GM18507 (cell line): Measurements from ENCODE around the gene PTCSC3.
"Not testable (repeated sequence)": the region's sequence is repeated elsewhere in the genome, so short reads cannot be mapped to it uniquely, and the experiment has no call there.

Experiments
- DNase-seq: peaks from one replicate; pipeline ENCODE4 v3.0.0; 2011; ENCODE audit warnings: low read depth; ENCODE audit not compliant: insufficient read length; ENCODE audit errors: extremely low spot score
- FAIRE-seq: peaks from 2 replicates; lab custom pipeline; 2011; peaks lifted over from hg19 to GRCh38; lab: Jason Lieb, UNC

The PTCSC3 gene

GRCh38 chr14:36177489-36177888 lies 967 bp upstream of the PTCSC3 start:
- FAIRE-seq (no peak), DNase-seq (no peak)

GRCh38 chr14:36174767-36175424 lies 1.6 kb downstream of the PTCSC3 start:
- DNase-seq (no peak), FAIRE-seq (no peak)

GRCh38 chr14:36173161-36173560 lies 3.4 kb downstream of the PTCSC3 start:
- FAIRE-seq: no peak
- DNase-seq: no peak

GRCh38 chr14:36171607-36172006 lies 4.9 kb downstream of the PTCSC3 start:
- no peak for FAIRE-seq

GRCh38 chr14:36167431-36167830 lies 9.1 kb downstream of the PTCSC3 start:
- DNase-seq: no peak
- FAIRE-seq: no peak

More at GRCh38 chr14:36171607-36172006, 4.9 kb downstream of the PTCSC3 start:
- no peak for DNase-seq

- DNase-seq (no peak), FAIRE-seq (no peak)
Observed at GRCh38 chr14:36163451-36163850, 13.1 kb downstream of the PTCSC3 start.

GRCh38 chr14:36162267-36162666 lies 14.3 kb downstream of the PTCSC3 start:
- no peak for DNase-seq
- no peak for FAIRE-seq

- FAIRE-seq (no peak), DNase-seq (no peak)
Observed at GRCh38 chr14:36161776-36162175, 14.7 kb downstream of the PTCSC3 start.

- no peak for FAIRE-seq
Observed at GRCh38 chr14:36151335-36151734, 25.2 kb downstream of the PTCSC3 start.

GRCh38 chr14:36134038-36134437 lies 42.5 kb downstream of the PTCSC3 start:
- DNase-seq: no peak
- no peak for FAIRE-seq

More at GRCh38 chr14:36151335-36151734, 25.2 kb downstream of the PTCSC3 start:
- DNase-seq: no peak

GRCh38 chr14:36132826-36133225 lies 43.7 kb downstream of the PTCSC3 start:
- DNase-seq (no peak), FAIRE-seq (no peak)

GRCh38 chr14:36130186-36130585 lies 46.3 kb downstream of the PTCSC3 start:
- FAIRE-seq (no peak), DNase-seq (no peak)

GRCh38 chr14:36129181-36129580 lies 47.3 kb downstream of the PTCSC3 start:
- no peak for FAIRE-seq
- no peak for DNase-seq

GRCh38 chr14:36113341-36113740 lies 63.2 kb downstream of the PTCSC3 start:
- DNase-seq (no peak), FAIRE-seq (no peak)

- DNase-seq (no peak), FAIRE-seq (no peak)
Observed at GRCh38 chr14:36111822-36112583, 64.5 kb downstream of the PTCSC3 start.

- FAIRE-seq (no peak), DNase-seq (no peak)
Observed at GRCh38 chr14:36105401-36105800, 71.1 kb downstream of the PTCSC3 start.

- FAIRE-seq, DNase-seq: not testable (repeated sequence)
Observed at GRCh38 chr14:36104258-36104657, 72.3 kb downstream of the PTCSC3 start.

GRCh38 chr14:36099619-36100018 lies 76.9 kb downstream of the PTCSC3 start:
- no peak for DNase-seq
- FAIRE-seq: no peak

GRCh38 chr14:36097356-36097755 lies 79.2 kb downstream of the PTCSC3 start:
- no peak for DNase-seq
- FAIRE-seq: no peak

- no peak for FAIRE-seq
- DNase-seq: no peak
Observed at GRCh38 chr14:36096090-36096489, 80.4 kb downstream of the PTCSC3 start.

GRCh38 chr14:36094963-36095362 lies 81.6 kb downstream of the PTCSC3 start:
- no peak for FAIRE-seq
- DNase-seq: no peak
